DMS153 treated with DMSO at 0.1 percent for 48 hours (cell line): Measurements from ENCODE around the gene TOX4.
"Not testable (repeated sequence)": the region's sequence is repeated elsewhere in the genome, so short reads cannot be mapped to it uniquely, and the experiment has no call there.

ENCODE experiments used
- DNase-seq: peaks from one replicate; lab custom pipeline; 2025; ENCODE audit not compliant: unreplicated experiment; lab: John Stamatoyannopoulos, UW

The TOX4 gene

DNA sequence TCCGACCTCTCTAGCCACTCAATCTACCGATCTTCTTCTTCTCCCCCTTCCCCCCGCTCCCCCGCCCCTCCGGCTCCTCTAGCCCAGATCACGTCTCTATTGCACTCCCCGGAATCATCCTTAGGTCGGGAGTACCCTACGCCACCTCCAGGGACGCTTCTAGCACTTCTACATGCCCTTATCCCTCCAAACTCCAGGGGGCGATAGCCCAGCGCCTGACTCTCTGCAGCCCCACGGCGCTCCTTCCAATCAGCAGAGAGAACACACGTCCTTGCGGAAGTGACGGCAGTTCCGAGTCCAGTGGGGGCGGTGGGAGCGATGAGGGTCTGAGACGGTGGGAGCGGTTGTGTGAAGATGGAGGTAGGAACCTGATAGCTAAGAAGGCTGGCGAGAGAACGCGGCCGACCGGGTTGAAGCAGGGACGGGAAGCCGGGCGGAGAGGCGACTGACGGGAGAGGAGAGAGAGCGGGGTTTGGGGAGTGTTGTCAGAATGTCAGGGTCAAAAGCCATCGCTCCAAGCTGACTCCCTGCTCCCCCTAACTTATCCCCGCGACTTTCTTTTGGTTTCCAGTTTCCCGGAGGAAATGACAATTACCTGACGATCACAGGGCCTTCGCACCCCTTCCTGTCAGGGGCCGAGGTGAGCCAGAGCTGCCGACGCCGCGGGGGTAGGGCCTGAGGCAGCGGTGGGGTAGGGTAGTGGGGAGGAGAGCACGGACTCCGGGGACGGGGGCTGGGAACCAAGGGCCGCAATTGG, at the start of gene TOX4, which contains the start of gene RAB2B:
Gene TOX4, plus strand, starts transcription at position 271 of the 757 bp plus-strand sequence. Its CDS starts 84 bp downstream, at position 355.
Gene RAB2B, minus strand, starts transcription at position 35 of the 757 bp plus-strand sequence. CDS start 87 bp downstream, outside the sequence.
- peak; percentile 94 for DNase-seq

DNA sequence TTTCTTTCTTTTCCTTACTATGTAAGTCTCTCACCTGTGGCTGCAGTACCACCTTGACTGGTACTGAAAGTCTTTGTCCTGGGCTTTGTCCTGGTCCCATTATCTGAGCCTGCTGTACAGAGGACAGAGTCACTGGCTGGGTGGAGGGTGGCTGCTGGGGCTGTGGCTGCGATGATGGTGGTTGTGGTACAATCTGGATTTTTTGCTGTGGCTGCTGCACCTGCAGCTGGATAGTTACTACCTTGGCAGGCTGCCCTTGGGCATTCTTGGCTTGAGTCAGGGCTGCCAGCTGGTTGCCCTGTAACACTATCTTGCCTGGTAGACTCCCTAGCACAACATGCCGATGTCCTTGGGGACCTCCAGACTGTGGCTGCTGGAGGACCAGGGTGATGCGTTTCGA, 48.1 kb upstream of the TOX4 start:
- DNase-seq, result no peak

DNA sequence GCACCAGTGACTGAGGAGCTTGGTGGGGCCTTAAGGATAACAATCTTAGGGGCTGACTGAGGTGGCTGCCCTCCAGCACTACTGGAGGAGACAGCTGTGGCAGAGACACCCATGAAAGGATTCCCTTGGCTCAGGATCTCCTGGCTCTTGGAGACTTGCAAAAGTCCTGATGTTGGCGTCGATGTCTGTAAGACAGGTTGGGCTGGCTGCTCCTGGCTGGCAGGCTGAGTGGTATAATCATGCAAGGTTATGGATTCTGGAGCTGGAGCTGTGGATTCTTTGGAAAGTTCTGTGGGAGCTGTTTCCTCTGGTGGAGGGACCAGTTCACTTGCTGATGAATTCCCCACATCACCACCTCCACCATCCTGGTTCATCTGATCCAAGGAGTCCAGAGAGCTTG, 45.9 kb upstream of the TOX4 start:
- DNase-seq, result no peak

DNA sequence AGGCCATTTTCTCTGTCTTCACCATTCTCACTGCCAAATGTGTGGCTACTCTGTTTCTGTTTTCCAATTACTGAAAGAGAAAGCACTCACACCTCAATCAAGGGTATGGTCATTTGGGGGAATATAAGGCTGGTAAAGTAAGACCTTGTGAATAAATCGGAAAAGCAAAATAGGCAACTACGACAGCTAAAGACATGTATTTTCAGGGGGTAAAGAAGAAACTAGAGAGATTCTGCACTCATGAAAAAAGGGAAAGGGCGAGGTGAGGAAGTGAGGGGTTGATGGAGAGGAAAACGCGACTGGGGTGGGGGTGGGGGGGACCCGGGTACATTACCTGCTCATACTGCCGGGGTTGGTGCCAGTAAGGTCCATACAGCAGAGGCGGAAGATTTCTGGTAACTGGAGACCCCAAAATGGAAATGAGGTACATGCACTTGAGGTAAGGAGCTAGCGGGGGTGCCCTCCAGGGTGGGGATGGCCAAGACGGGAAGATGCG, 40.4 kb upstream of the TOX4 start:
- DNase-seq, result no peak

DNA sequence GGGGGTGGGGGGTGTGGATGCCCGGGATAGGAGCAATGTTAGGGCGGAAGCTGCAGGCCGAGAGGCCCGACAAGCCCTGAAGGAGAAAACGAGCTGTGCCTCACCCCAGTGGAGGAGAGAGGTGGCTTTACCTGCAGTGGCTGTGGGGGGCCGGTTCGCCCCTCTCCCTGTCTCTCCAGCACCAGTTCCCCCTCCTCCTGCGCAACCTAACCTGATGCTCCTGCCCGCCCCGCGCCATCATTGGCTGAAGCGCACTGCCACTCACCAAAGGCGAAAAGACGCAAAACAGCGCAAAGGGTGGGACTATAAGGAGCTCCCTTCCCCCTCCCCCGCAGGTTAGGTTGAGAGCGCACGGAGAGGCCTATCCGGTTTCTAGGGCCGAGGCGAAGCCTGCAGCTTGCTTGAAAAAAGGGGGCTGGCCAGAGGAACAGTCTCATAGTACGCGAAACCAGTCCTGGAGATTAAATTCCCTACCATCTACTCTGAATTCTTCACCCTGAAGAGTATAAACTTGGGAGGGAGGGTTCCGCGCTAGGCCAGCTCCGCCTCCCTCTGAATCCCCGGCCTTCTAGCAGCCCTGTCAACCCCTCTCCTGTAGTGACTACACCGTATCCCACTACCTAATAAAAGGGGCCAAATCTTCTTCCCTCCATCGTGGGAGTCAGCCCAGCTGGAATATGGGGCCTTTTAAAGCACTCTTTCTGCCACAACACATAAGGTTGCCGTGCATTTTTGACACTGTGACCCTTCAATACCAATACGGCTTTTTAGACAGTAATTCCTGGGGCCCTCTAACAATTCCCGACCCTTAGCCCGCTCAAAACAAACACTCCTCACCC, 39.7 kb upstream of the TOX4 start:
- peak; percentile 89 for DNase-seq

DNA sequence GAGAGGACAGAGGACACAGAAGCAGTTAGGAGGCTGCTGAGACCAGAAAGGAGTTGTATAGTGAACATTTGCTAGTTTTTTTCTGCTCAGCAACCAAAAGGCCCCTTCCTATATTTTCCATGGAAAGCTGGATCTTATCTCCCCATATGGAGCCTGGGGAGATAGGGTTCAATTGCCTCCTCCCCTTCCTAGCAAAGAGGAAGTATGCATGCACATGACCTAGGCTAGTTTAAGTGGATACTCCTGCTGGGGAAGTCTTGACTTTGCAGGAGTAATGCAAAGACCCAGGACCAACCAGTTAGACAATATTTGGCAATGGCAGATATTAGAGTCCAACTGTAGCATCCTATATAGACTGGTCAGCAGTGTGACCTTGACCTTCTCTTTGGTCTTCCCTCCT, 36.1 kb upstream of the TOX4 start:
- DNase-seq, result no peak

DNA sequence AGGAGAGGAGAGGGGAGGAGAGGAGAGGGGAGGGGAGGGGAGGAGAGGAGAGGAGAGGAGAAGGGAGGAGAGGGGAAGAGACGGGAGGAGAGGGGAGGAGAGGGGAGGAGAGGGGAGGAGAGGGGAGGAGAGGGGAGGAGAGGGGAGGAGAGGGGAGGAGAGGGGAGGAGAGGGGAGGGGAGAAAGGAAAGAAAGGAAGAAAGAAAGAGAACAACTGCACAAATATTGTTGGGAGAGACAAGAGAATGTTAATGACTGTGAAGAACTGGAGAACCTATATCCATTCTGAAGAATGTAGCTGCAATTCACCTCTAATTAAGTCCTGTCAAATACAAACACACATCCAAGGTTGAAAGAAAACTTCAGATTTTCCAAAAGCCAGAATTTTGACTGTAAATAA, 34.3 kb upstream of the TOX4 start:
- not testable (repeated sequence) for DNase-seq

DNA sequence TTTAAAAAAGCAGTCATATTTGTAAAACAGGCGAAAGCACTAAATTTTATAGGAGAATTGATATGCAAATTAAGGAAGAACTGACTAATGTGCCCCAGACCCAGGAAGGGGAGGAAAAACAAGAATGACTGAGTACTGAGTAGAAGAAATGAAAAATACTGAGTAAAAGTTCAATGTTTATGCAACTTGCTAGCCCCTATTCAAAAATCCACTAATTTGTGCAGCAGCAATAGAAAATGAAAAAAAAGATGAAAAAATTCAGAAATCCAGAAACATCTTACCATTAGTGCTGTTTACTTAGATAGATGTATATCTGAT, 27.1 kb upstream of the TOX4 start:
- no peak for DNase-seq

DNA sequence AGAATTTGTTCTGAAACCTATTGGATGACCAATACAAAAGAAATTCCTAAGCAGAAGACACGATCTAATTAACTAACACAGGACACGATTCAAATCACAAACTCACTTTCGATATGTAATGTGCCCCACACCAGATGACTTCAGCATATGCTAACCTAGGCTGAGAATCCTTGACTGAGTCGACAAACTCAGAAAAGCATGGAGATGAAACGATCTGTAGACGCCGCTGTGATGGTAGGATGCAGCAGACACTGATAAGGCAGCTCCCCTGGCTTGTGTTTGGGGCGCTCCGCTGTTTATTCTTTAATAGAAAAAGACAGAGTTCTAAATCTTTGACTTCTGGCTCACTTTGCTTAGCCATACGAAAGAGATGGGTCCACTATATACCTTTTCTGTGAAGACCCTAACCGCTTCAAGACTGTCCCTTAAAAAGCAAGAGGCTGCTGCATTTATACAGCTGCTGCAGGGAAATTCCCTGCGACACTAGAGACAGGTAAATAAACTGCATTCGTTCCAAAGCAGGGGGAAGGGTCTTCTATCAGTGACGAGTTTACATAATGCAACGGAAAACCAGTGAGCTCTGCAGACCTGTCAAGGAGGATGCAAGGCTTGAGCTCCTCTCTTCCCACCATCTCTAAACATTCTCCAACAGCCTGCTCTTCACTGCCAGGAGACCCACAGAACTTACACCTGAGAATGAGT, 22.0 kb upstream of the TOX4 start:
- no peak for DNase-seq

DNA sequence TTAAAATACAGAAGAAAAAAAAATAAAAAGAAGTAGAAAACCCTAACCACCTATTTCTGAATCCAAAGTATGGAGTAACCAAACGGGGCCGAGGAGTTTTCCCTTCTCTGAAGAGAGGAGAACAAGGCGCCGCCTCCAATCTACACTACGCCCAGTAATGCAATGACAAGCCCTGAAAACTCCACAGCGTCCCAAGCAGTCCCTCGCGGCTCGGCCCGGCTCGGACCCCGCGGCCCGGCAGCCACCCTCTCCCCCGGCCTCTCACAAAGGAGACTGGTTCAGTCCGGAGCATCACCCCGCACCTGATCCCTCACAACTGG, 21.4 kb upstream of the TOX4 start:
- no peak for DNase-seq

DNA sequence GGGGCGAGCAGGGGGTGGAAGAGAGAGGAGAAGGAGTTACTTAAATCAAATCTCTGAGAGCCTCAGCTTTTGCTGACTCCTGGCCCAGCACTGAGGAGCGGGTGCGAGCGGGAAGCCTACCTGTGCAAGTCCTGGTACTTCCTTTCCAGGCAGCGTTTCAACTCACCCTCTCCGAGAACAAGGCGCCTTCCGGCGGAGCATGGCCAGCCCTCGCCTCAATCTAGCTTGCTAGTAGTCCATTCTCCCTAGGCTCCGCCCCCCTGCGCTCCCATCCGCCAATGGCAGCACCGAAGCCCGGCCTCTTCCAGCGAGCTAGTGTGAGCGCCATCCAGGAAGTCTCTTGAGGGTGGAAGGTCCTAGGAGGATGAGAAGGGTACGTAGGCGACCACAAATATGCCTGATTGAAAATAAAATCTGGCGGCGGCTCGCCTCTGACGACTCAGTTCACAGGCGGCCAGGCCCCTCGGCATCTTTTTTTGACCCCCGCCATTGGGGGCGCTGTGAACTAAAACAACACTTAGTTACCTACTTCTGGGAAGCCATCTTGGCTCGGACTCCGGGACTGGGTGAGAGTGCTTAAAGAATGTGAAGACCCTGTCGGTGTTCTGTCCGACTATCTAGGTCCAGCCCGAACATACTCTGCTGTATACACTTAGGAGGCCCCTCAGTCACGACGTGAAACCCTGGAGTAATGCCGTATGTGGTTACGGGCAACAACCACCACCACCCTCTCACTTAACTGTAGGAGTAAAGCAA, 20.9 kb upstream of the TOX4 start, which contains the start of gene CHD8:
Gene CHD8, minus strand, starts transcription at position 212 of the 756 bp plus-strand sequence. CDS start 24,480 bp downstream, outside the sequence.
- DNase-seq, result peak; percentile 97

DNA sequence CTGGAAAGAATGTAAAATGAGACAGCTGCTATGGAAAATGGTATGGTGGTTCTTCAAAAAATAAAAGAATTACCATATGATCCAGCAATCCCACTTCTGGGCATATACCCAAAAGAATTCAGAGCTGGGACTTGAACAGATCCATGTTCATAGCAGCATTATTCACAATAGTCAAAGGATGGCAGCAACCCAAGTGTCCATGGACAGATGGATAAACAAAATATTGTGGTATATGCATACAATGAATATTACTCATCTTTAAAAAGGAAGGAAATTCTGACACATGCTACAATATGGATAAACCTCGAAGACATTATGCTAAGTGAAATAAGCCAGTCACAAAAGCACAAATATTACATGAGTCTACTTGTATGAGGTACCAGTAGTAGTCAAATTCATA, 9.4 kb upstream of the TOX4 start:
- no peak for DNase-seq

DNA sequence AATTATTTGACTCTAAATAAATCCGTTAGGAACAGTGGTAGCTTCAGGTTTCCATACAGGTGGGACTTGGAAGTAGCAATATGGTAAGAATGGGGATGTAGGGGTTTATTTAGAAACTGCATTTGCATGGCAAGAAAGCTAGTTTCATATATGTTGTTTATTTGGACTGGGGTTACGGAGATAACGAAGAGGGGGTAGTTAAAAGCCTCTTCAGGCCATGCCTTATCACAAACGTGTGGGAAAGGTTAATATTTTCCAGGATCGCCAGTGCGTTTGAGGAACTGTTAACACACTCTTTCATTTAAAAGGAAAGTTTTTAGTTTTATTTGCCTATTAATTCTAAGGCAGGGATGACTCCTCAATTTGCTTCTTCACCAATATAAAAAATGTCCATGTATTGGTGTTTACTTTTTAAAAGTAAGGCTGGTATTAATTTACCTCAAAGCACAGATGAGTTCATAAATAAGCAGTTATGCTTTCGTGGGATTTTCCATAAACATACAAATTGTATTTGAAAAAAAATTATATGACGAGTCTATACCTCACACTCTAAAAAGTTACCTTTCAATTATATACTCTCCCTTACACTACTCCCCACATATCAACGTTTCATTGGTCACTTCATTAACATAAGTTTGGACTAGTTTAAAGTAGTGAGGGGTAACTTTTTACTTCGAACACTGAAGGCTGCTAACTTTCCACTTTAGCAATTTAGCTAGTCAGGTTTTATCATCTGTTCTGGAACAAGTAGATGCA, 1.1 kb upstream of the TOX4 start:
- no peak for DNase-seq

DNA sequence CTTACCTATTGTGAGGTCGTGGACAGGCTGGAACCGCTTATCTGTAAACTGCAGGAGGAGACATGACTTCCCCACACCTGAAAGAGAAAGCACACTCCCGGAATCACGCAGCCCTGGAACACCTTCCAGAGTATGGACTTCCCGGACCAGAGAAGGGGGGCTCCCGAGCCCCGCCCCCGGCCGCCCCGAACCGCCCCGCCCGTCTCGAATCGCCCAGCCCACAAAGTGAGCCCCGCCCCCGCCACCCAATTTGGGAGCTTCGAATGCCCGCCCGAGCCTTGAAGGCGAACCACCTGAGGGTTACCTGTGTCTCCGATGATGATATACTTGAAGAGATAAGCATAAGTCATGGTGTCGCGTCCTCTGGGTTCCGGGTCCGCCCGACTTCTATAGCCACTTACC, 471 bp upstream of the TOX4 start:
- DNase-seq, result no peak

DNA sequence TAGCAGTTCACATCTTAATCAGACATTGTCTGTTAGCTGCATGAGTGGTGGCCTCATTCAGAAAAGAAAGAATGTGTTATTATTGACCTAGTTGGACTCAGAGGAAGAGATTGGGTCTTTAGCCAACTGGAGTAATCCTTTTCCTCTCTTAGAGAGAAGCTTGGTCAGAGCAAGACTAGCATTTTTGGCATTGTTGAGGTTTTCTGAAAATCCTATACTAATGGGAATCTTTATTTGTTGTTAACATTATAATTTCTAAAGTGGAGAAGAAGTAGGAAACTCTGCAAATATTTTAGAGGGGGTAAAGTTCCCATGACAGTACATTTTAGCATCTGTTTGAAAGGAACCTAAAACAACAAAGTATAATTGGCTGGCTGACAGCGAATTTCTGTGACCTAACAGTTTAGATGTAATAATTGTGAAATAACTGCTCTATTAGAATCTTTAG, 9.7 kb downstream of the TOX4 start:
- DNase-seq, result no peak

DNA sequence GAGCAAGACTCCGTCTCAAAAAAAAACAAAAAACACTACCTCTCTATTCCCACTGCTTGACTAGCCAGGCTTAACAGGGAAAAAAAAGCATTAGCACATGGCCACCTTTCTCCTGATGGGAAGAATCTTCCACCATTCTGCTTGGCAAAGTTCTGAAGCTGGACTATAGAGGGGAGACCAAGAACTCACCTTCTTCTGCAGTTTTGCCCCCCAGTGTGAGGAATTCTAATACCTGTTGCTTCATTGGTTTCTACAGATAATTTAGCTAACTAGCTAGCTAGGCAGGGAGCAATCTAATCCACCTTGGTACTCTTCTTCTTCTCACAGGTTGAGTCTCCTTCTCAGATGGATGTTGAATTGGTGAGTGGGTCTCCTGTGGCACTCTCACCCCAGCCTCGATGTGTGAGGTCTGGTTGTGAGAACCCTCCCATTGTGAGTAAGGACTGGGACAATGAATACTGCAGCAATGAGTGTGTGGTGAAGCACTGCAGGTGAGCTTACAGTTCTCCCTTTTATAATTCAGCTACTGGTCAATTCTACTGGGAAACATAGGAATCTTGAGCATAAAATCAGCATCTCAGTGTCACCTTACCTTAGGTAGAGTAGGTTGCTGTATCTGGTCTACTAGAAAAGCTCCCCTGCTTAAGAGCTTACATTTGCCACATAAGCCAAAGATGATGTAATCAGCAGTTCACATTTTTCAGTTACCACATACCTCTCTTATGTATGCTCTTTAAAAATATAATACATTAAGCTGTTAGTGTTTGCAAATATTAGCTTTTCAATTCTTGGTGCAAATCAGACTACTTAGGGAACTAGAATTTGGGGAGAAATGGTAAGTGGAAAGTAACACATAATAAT, 18.1 kb downstream of the TOX4 start:
- DNase-seq, result no peak

DNA sequence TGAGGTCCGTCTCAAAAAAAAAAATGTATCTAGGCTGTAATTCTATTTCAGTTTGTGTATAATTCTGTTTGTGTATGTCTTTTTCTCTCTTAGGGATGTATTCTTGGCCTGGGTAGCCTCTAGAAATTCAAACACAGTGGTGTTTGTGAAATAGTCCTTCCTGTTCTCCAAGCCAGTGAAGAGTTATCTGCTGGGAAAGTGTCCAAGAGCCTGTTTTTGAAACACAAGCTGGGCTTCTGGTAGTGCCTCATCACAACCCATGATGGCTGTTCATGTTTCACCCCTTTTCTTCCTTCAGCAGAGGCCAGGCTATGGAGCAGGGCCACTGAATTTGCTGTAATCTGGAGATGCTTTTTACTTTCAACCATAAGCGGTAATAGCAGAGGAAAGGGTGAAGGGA, 19.5 kb downstream of the TOX4 start:
- DNase-seq, result no peak

DNA sequence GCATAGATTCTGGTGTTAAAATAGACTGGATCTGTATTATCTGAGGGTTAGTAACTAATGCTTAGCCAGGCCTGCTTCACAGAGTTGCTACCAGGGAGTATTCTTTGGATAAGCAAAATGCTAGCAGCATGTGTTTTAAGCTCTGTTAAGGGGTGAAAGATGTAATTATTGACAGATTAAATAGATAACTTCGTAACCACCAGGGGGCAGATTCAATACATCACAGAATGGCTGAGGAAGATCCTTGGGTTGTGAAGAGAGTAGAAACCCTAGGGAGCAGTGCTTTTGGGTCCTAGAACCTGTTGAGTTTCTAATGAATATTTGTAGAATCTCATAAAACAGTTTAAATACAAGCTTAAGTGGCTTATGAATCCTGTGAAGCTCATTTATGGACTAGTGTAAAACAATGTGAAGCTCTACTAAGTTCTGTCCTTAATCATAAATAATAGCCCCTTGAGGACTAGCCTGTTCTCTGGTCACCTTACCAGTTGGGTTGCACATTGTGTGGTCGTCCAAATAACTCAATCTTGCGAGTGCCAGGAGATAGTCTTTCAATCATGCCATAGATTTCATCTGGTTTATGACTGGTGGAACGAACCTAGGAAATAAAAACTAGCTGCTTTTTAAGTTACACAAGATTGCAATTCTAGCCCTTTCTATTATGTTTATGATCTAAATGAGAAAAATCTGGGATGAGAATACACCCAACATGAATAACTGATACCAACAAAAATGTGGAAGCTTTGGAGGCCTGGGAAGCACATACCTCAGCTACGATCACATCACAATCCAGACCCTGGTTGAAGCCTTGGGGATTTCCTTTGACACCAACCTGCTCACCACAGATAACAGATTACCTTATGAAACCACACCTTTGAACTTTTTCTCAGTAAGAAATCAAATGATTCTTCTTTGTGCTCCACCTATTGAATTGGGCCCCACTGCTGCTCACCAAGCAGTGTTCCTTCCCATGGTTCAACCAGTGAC, 21.8 kb downstream of the TOX4 start:
- DNase-seq, result peak; percentile 46
